ENCODE measurements around the gene NNAT.

DNA sequence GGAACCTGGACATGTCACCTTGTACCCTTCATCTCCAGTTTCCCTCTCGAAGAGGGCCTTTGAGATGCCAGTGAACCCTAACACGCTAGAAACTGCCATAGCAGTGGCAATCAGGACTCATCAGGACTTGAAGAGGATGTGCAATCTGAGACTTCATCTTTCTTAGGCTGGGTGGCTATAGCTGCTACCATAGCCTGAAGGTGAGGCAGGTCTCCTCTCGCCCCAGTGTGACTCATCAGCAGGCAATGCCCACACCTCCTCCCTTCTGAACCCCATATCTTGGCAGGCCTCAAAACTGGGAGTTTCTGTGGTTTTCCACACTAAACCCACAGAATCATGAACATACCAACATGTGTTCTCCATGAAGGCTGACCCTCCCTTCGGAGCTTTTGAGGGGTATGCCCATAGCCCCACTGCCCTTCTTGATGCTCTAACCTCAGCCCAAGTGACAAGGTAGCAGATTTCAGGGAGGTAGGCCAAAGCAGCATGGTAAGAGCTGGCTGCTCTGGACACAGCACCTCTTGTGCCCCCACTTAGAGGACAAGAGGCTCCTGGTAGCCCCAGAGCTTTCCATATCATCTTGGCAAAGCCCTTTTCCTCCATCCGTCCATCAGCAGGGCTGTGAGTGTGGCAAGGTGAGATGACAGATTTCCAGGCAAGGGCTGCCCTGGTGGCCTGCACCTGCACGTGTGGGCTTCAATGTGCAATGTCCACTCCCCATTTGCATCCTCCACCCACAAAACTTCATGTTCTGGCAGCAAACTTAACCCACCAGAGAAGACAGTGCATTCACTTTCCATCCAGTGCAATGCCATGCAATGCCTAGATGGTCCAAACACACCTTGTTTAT lies 4.0 kb downstream of the NNAT start:
- TF ChIP-seq, protein P1, sequence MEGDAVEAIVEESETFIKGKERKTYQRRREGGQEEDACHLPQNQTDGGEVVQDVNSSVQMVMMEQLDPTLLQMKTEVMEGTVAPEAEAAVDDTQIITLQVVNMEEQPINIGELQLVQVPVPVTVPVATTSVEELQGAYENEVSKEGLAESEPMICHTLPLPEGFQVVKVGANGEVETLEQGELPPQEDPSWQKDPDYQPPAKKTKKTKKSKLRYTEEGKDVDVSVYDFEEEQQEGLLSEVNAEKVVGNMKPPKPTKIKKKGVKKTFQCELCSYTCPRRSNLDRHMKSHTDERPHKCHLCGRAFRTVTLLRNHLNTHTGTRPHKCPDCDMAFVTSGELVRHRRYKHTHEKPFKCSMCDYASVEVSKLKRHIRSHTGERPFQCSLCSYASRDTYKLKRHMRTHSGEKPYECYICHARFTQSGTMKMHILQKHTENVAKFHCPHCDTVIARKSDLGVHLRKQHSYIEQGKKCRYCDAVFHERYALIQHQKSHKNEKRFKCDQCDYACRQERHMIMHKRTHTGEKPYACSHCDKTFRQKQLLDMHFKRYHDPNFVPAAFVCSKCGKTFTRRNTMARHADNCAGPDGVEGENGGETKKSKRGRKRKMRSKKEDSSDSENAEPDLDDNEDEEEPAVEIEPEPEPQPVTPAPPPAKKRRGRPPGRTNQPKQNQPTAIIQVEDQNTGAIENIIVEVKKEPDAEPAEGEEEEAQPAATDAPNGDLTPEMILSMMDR (IDR thresholded peaks at IDR 0.05; ENCODE audit: insufficient read depth, low read length): no peak
- no peak for TF ChIP-seq POLR2AphosphoS5 (IDR thresholded peaks at IDR 0.05; ENCODE audit: low read depth)
- TF ChIP-seq SPI1 (IDR thresholded peaks at IDR 0.05; ENCODE audit: borderline replicate concordance, low read depth): no peak
- no peak for TF ChIP-seq REST (IDR thresholded peaks at IDR 0.05; ENCODE audit: insufficient replicate concordance, low read depth)
- TF ChIP-seq GABPA (IDR thresholded peaks at IDR 0.05; ENCODE audit: low read depth): no peak

All from HL-60 (cell line).